ENCODE measurements around the gene PITRM1. TPM values are rescaled to one million over a fixed set of nuclear protein-coding genes. Genes with fewer than 3 reads are reported as not detected.

Gene PITRM1
- total and polyA plus RNA-seq, 2 experiments from 2014 or later, result 44.1 to 45.9 TPM

DNA sequence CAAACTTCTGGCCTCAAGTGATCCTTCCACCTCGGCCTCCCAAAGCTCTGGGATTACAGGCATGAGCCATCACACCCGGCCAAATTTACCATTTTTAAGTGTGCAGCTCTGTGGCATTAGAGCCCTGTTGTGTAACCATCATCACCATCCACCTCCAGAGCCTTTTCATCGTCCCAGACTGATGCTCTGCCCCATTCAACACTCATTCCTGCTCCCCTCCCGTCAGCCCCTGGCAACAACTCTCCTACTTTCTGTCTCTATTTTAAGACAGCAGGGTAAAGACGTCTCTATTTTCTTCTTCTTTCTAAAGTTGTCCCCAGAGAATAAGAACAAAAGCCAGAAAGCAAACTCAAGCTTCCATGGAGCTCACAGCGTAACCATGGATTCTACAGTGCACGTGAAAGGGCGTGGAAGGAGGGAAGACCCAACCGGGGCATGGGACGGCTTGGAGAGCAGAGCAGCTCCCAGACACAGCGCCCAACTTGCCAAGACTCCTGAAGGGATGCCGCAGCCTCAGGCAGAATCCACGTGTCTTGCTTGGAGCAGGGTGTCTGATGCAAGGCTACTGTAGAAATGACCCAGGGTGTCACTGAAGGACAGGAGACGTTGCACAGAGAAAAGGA is 42.7 kb upstream of the PITRM1 start:
- DNase-seq (ENCODE audit: low spot score), result no peak
- no peaks in the 10 kb centered on the region for H3K9me3 ChIP-seq (ENCODE audit: low read depth)
- H3K4me1 ChIP-seq (ENCODE audit: insufficient read depth), result no peaks in the 10 kb centered on the region
- no peaks in the 10 kb centered on the region for H4K20me1 ChIP-seq (ENCODE audit: insufficient read depth, poor library complexity, severe bottlenecking)
- H2AFZ ChIP-seq, result no peak overlapping the region
- H3K4me2 ChIP-seq, result no peak overlapping the region
- no peak overlapping the region for H3K27ac ChIP-seq
- H3K36me3 ChIP-seq (replicated peaks; ENCODE audit: insufficient read depth, low read depth), result no peaks in the 10 kb centered on the region
- no peaks in the 10 kb centered on the region for H3K9me2 ChIP-seq (replicated peaks; ENCODE audit: insufficient read depth)
- TF ChIP-seq EZH2phosphoT487 (IDR thresholded peaks at IDR 0.05; ENCODE audit: low read depth, severe bottlenecking, unreplicated experiment), result no peak
- TF ChIP-seq EZH2 (IDR thresholded peaks at IDR 0.05; ENCODE audit: borderline replicate concordance), result no peak
- no peak for TF ChIP-seq CTCF (IDR thresholded peaks at IDR 0.05; ENCODE audit: poor library complexity)
- H3K27me3 ChIP-seq, result no peaks in the 10 kb centered on the region
- WGBS (ENCODE audit: low lambda C conversion rate, missing lambda C conversion rate), result 87% methylated on average over 14 of the region's 14 CpGs
- H3K79me2 ChIP-seq, result no peaks in the 10 kb centered on the region
- no peak overlapping the region for H3K4me3 ChIP-seq

DNA sequence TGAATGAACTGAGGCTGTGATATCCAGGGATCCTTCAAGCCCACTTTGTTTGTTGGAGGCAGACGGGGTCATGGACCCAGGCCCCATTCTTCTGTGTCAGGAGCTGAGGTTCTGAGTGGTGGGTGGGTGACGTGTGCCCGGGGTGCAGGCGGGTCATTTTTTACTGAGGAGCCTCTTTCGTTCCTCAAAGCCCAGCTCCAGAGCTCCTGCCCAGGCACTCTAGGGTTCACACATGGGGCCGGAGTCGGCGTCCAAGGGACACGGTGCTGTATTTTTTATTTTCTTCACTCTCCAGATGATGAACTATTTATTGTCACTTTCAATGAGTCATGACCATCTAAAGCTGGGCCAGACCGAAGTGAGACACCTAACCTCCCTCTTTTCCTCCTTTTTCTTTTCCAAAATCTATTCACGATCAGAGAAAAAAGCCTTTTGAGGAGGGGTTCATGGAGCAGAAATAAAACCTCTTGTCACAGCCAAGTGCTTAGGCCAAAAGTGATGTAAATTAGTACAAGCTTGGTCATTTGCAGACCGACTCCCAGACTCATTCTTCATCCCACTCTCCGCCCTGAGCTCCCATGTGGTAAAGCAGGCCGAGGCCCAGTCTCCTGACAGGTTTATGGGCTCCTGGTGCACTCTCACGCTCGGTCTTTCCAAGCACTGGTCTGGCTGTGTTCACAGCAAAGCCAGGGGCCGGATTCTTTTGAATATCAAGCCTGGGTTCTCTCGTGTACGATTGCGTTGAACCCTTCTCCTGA is 41.4 kb upstream of the PITRM1 start:
- H3K9me2 ChIP-seq (replicated peaks; ENCODE audit: insufficient read depth), result no peaks in the 10 kb centered on the region

GRCh38 chr10:3213208-3213607 is 40.6 kb upstream of the PITRM1 start:
- no peak for DNase-seq (ENCODE audit: low spot score)
- Histone ChIP-seq H3K36me3 (replicated peaks; ENCODE audit: insufficient read depth, low read depth) (no peaks in the 10 kb centered on the region), H3K27ac (no peak overlapping the region), H3K4me2 (no peak overlapping the region), H3K9me3 (ENCODE audit: low read depth) (no peaks in the 10 kb centered on the region), H3K4me1 (ENCODE audit: insufficient read depth) (no peaks in the 10 kb centered on the region), H4K20me1 (ENCODE audit: insufficient read depth, poor library complexity, severe bottlenecking) (no peaks in the 10 kb centered on the region), H3K79me2 (no peaks in the 10 kb centered on the region), H3K4me3 (no peak overlapping the region), H3K9me2 (replicated peaks; ENCODE audit: insufficient read depth) (no peaks in the 10 kb centered on the region), H3K27me3 (no peaks in the 10 kb centered on the region), H2AFZ (no peak overlapping the region)
- WGBS (ENCODE audit: low lambda C conversion rate, missing lambda C conversion rate), result 60% methylated on average over 10 of the region's 10 CpGs
- TF ChIP-seq EZH2 (IDR thresholded peaks at IDR 0.05; ENCODE audit: borderline replicate concordance) (no peak), EZH2phosphoT487 (IDR thresholded peaks at IDR 0.05; ENCODE audit: low read depth, severe bottlenecking, unreplicated experiment) (no peak), CTCF (IDR thresholded peaks at IDR 0.05; ENCODE audit: poor library complexity) (no peak)

More for the DNA sequence above, 41.4 kb upstream of the PITRM1 start:
- TF ChIP-seq EZH2phosphoT487 (IDR thresholded peaks at IDR 0.05; ENCODE audit: low read depth, severe bottlenecking, unreplicated experiment) (no peak), EZH2 (IDR thresholded peaks at IDR 0.05; ENCODE audit: borderline replicate concordance) (no peak)
- H3K4me1 ChIP-seq (ENCODE audit: insufficient read depth), result no peaks in the 10 kb centered on the region
- H4K20me1 ChIP-seq (ENCODE audit: insufficient read depth, poor library complexity, severe bottlenecking), result no peaks in the 10 kb centered on the region
- H3K36me3 ChIP-seq (replicated peaks; ENCODE audit: insufficient read depth, low read depth), result no peaks in the 10 kb centered on the region
- peak; percentile 32 for DNase-seq (ENCODE audit: low spot score)
- no peak overlapping the region for H3K4me3 ChIP-seq
- H3K9me3 ChIP-seq (ENCODE audit: low read depth), result no peaks in the 10 kb centered on the region
- WGBS (ENCODE audit: low lambda C conversion rate, missing lambda C conversion rate), result 71% methylated on average over 20 of the region's 20 CpGs
- no peak overlapping the region for H3K27ac ChIP-seq
- H3K27me3 ChIP-seq, result no peaks in the 10 kb centered on the region
- no peaks in the 10 kb centered on the region for H3K79me2 ChIP-seq
- H2AFZ ChIP-seq, result no peak overlapping the region
- H3K4me2 ChIP-seq, result no peak overlapping the region

- no peaks in the 10 kb centered on the region for H3K36me3 ChIP-seq (replicated peaks; ENCODE audit: insufficient read depth, low read depth)
- no peaks in the 10 kb centered on the region for H3K9me2 ChIP-seq (replicated peaks; ENCODE audit: insufficient read depth)
- H4K20me1 ChIP-seq (ENCODE audit: insufficient read depth, poor library complexity, severe bottlenecking), result no peaks in the 10 kb centered on the region
- H3K79me2 ChIP-seq, result no peaks in the 10 kb centered on the region
- H3K4me3 ChIP-seq, result no peak overlapping the region
- H3K4me2 ChIP-seq, result no peak overlapping the region
- no peak overlapping the region for H3K27ac ChIP-seq
- DNase-seq (ENCODE audit: low spot score), result no peak
- WGBS (ENCODE audit: low lambda C conversion rate, missing lambda C conversion rate), result 81% methylated on average over 10 of the region's 10 CpGs
- H3K27me3 ChIP-seq, result no peaks in the 10 kb centered on the region
- no peak overlapping the region for H2AFZ ChIP-seq
- no peaks in the 10 kb centered on the region for H3K4me1 ChIP-seq (ENCODE audit: insufficient read depth)
- no peak for TF ChIP-seq CTCF (IDR thresholded peaks at IDR 0.05; ENCODE audit: poor library complexity)
- no peak for TF ChIP-seq EZH2phosphoT487 (IDR thresholded peaks at IDR 0.05; ENCODE audit: low read depth, severe bottlenecking, unreplicated experiment)
- TF ChIP-seq EZH2 (IDR thresholded peaks at IDR 0.05; ENCODE audit: borderline replicate concordance), result no peak
- H3K9me3 ChIP-seq (ENCODE audit: low read depth), result no peaks in the 10 kb centered on the region
Measured at GRCh38 chr10:3210251-3210877, 37.8 kb upstream of the PITRM1 start.

All from hepatocyte (in vitro differentiated cells).